Testis (tissue), 2 donors: ENCODE data around the gene PERM1.

Source experiments
- POLR2A ChIP-seq: fragments of 450-650 bp; IDR thresholded peaks from one replicate; pipeline ENCODE4 v1.6.1; 2017; ENCODE audit warnings: antibody characterized with exemption, mild to moderate bottlenecking, moderate library complexity
- TF ChIP-seq, protein P1 (sequence below), 3 experiments: fragments of 450-650 bp in 2 of 3; fragments of 200-600 bp in 1 of 3; sonication (generic) in 1 of 3; IDR thresholded peaks; one replicate each; pipeline ENCODE4 v1.5.1; 2016 to 2019; ENCODE audit warnings: antibody characterized with exemption in 3 of 3, mild to moderate bottlenecking in 2 of 3, moderate library complexity in 1 of 3

- TF ChIP-seq, protein P1, sequence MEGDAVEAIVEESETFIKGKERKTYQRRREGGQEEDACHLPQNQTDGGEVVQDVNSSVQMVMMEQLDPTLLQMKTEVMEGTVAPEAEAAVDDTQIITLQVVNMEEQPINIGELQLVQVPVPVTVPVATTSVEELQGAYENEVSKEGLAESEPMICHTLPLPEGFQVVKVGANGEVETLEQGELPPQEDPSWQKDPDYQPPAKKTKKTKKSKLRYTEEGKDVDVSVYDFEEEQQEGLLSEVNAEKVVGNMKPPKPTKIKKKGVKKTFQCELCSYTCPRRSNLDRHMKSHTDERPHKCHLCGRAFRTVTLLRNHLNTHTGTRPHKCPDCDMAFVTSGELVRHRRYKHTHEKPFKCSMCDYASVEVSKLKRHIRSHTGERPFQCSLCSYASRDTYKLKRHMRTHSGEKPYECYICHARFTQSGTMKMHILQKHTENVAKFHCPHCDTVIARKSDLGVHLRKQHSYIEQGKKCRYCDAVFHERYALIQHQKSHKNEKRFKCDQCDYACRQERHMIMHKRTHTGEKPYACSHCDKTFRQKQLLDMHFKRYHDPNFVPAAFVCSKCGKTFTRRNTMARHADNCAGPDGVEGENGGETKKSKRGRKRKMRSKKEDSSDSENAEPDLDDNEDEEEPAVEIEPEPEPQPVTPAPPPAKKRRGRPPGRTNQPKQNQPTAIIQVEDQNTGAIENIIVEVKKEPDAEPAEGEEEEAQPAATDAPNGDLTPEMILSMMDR (IDR thresholded peaks at IDR 0.05), result no peak
- TF ChIP-seq POLR2A, result no peak
Observed at GRCh38 chr1:931380-932172, 50.3 kb downstream of the PERM1 start.
